HEK293T (cell line): ENCODE data around the gene TRERF1.

Source experiments
- ARNT ChIP-seq: fragments of 450-650 bp; IDR thresholded peaks from 2 replicates; pipeline ENCODE4 v1.6.1; 2017; ENCODE audit warnings: mild to moderate bottlenecking
- BHLHE40 ChIP-seq: fragments of 450-650 bp; IDR thresholded peaks from 2 replicates; pipeline ENCODE4 v1.6.1; 2016; ENCODE audit warnings: mild to moderate bottlenecking, moderate library complexity, borderline replicate concordance
- CTBP1 ChIP-seq: fragments of 450-650 bp; IDR thresholded peaks from 2 replicates; pipeline ENCODE4 v1.6.1; 2016; ENCODE audit warnings: borderline replicate concordance
- ELF4 ChIP-seq: fragments of 450-650 bp; IDR thresholded peaks from 2 replicates; pipeline ENCODE4 v1.6.1; 2017; ENCODE audit warnings: antibody characterized with exemption
- FOXA1 ChIP-seq: fragments of 450-650 bp; IDR thresholded peaks from 2 replicates; pipeline ENCODE4 v1.6.1; 2016; ENCODE audit warnings: mild to moderate bottlenecking
- FOXK2 ChIP-seq: fragments of 450-650 bp; IDR thresholded peaks from 2 replicates; pipeline ENCODE4 v1.6.1; 2016; ENCODE audit warnings: mild to moderate bottlenecking
- FOXM1 ChIP-seq: fragments of 450-650 bp; IDR thresholded peaks from 2 replicates; pipeline ENCODE4 v1.6.1; 2017; ENCODE audit warnings: mild to moderate bottlenecking, borderline replicate concordance
- HDGF ChIP-seq: fragments of 450-650 bp; IDR thresholded peaks from 2 replicates; pipeline ENCODE4 v1.6.1; 2017; ENCODE audit warnings: antibody characterized with exemption, borderline replicate concordance
- L3MBTL2 ChIP-seq: fragments of 450-650 bp; conservative IDR thresholded peaks from 2 replicates; pipeline ENCODE4 v1.6.1; 2016; ENCODE audit warnings: mild to moderate bottlenecking
- LEF1 ChIP-seq: fragments of 450-650 bp; IDR thresholded peaks from 2 replicates; pipeline ENCODE4 v1.6.1; 2017; ENCODE audit warnings: mild to moderate bottlenecking, borderline replicate concordance
- SP1 ChIP-seq: fragments of 450-650 bp; IDR thresholded peaks from 2 replicates; pipeline ENCODE4 v1.6.1; 2017
- SUZ12 ChIP-seq: fragments of 450-650 bp; IDR thresholded peaks from 2 replicates; pipeline ENCODE4 v1.6.1; 2016; ENCODE audit warnings: mild to moderate bottlenecking
- TARDBP ChIP-seq: fragments of 450-650 bp; IDR thresholded peaks from 2 replicates; pipeline ENCODE4 v1.6.1; 2016
- ZNF384 ChIP-seq: fragments of 450-650 bp; IDR thresholded peaks from 2 replicates; pipeline ENCODE4 v1.6.1; 2016

DNA sequence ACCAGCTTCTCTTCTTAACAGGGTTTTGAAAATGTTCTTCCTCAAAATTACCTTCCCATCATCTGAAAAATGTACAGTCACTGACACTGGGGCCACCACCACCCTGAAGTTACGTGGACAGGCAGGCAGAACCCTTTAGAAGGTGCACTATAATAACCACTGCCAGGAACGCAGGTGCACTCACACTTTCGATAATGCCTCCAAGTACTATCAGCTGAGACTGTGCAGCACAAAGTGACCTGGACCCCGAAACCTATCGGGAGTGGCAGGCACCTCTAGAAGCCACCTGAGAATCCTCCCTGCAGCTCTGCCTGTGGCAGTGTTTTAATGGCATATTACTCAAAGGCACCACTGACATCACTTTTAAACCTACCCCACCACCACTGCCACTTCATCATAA, 66.4 kb downstream of the TRERF1 start:
- no peak for TF ChIP-seq FOXM1
- no peak for TF ChIP-seq FOXA1
- no peak for TF ChIP-seq L3MBTL2
- TF ChIP-seq ZNF384 = no peak
- TF ChIP-seq SUZ12 = no peak
- TF ChIP-seq FOXK2 = no peak
- TF ChIP-seq CTBP1 = no peak
- no peak for TF ChIP-seq ARNT
- TF ChIP-seq HDGF = no peak
- TF ChIP-seq BHLHE40 = no peak
- TF ChIP-seq ELF4 = no peak
- no peak for TF ChIP-seq SP1
- TF ChIP-seq LEF1 = no peak
- TF ChIP-seq TARDBP = no peak
